HEK293 (cell line): ENCODE data around the gene ZC3H18.

Source experiments
- CTCF ChIP-seq: fragments of 450-650 bp; formaldehyde crosslinking; IDR thresholded peaks from 2 replicates; pipeline ENCODE4 v1.5.1; 2016; ENCODE audit warnings: missing biosample characterization, missing genetic modification characterization
- HOXA7 ChIP-seq: sonication (generic); formaldehyde crosslinking; IDR thresholded peaks from 2 replicates; pipeline ENCODE4 v1.8.1; 2022; ENCODE audit warnings: missing genetic modification reagents, borderline replicate concordance
- KLF8 ChIP-seq: fragments of 450-650 bp; formaldehyde crosslinking; IDR thresholded peaks from 2 replicates; pipeline ENCODE4 v1.5.1; 2016; ENCODE audit warnings: missing biosample characterization, missing genetic modification characterization
- ZNF274 ChIP-seq, 2 experiments: fragments of 200-500 bp in 1 of 2; fragments of 450-650 bp in 1 of 2; sonication (Bioruptor generic) in 1 of 2; formaldehyde crosslinking in 1 of 2; IDR thresholded peaks; 2 replicates each; pipeline versions ENCODE4 v1.5.1 to v1.6.1; 2014 to 2016; ENCODE audit warnings: borderline replicate concordance in 1 of 2, inconsistent platforms in 1 of 2, low read length in 1 of 2, missing biosample characterization in 1 of 2, missing genetic modification characterization in 1 of 2
- ZNF362 ChIP-seq: fragments of 450-650 bp; formaldehyde crosslinking; IDR thresholded peaks from 2 replicates; pipeline ENCODE4 v1.5.1; 2016; ENCODE audit warnings: missing biosample characterization, missing genetic modification characterization

GRCh38 chr16:88596483-88596882, 26.3 kb downstream of the ZC3H18 start:
- TF ChIP-seq HOXA7 (CRISPR knock-in tag) (no peak), ZNF362 (tag by site-specific recombination) (no peak), CTCF (no peak), KLF8 (tag by site-specific recombination) (no peak), ZNF274 (IDR thresholded peaks at IDR 0.05; ENCODE audit: low read length) (no peak), ZNF274 (tag by site-specific recombination; IDR thresholded peaks at IDR 0.05; ENCODE audit: borderline replicate concordance) (no peak)
